Spleen (tissue), 7 donors: ENCODE measurements around the gene FBLN1.

Source experiments
- CTCF ChIP-seq, 11 experiments: fragments of 200-600 bp in 7 of 11; fragments of 450-650 bp in 4 of 11; sonication (generic) in 4 of 11; IDR thresholded peaks in 8 of 11; conservative IDR thresholded peaks in 3 of 11; 1 replicate in 7 of 11; 2 replicates in 4 of 11; pipeline versions ENCODE4 v1.4.0 to v1.8.0; 2016 to 2021; ENCODE audit warnings: antibody characterized with exemption in 11 of 11, inconsistent platforms in 4 of 11, mild to moderate bottlenecking in 1 of 11
- POLR2A ChIP-seq, 3 donors: fragments of 450-650 bp; IDR thresholded peaks; one replicate each; pipeline ENCODE4 v1.5.1; 2017; ENCODE audit warnings: antibody characterized with exemption in 3 of 3, mild to moderate bottlenecking in 1 of 3
- donor health status: DM: no; HTN: no; CAD: no; lungs with moderate emphysema.
- donor health status: DM: no; HTN: no; CAD: no.
- donor health status: DM: no; HTN: no; CAD: no.

GRCh38 chr22:45568213-45568612 lies 65.5 kb downstream of the FBLN1 start:
- TF ChIP-seq POLR2A (IDR thresholded peaks at IDR 0.05) (no peak), CTCF (IDR thresholded peaks at IDR 0.05 in 8 of 11, conservative IDR thresholded peaks at IDR 0.05 in 3 of 11) (no peak)
